ENCODE data around the gene RNF31.

Gene RNF31

DNA sequence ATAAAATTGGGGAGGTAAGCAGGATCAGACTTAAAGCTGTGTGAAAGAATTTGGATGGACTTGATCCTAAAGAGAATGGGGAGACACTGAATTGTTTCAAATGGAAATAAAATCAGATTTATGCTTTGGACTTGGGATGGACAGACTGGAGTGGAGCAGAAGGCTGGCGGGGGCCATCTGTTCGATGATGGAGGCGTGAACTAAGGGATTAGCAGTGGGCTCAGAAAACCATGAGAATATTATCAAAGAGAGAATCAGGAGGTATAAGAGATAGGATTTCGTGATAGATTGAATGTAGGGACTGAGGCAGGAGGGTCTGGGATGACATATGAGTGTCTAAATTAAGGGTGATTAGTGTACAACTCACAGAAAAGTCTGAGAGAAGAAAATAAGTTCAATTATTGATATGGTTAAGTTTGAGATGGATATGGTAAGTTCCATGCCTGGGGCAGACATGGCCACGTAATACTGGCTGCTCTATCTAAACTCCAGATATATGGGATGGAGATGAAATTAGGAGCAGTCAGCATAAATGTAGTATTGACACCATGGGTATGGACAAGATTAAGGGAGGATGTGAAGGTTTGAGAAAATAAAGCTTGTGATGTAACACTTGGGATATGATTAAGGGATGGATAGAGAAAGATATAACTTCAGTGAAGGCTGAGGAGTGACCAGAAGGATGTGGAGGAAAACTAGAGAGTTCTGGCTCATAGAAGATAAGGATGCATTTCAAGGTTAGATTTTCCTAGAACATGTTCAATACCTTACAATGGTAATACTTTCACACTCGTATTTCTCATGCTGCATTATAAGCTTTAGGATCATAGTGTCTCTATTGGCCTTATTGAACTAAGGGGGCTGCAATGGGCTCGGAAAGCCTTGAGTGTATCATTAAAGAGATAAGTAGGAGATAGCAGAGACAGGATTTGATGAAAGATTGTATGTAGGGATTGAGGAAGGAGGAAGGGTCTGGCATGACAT, 57.2 kb downstream of the RNF31 start:
- no peak for DNase-seq

GRCh38 chr14:24206260-24207103, 59.2 kb downstream of the RNF31 start:
- DNase-seq, result no peak

DNA sequence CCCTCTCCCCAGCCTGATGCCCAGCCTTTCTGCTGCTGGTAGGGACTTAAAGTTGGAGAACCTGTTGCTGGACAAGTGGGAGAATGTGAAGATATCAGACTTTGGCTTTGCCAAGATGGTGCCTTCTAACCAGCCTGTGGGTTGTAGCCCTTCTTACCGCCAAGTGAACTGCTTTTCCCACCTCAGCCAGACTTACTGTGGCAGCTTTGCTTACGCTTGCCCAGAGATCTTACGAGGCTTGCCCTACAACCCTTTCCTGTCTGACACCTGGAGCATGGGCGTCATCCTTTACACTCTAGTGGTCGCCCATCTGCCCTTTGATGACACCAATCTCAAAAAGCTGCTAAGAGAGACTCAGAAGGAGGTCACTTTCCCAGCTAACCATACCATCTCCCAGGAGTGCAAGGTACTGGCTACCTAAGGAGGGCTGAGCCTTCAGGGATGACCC, 59.8 kb downstream of the RNF31 start:
- DNase-seq, result no peak

DNA sequence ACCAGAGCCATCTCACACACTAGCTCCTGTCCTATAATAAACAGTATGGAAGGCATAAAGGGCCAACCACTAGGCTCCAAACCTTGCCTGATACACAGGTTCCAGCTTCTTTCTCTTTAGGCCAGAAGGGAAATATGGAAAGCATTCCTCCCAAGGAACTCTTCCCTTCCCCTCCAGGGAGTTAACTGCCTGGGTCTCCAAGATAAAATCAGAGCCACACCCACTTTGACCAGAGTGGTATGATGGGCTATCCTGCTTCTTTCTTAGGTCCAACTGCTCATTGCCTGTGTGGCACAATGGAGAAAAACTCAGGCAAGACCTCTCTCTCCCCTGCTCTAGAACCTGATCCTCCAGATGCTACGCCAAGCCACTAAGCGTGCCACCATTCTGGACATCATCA, 60.3 kb downstream of the RNF31 start:
- DNase-seq, result no peak

Data from activated effector memory CD4-positive, alpha-beta T cell treated with anti-CD3 and anti-CD28 coated beads, Interleukin-2, amount 50 U/mL, for 16 hours (primary cell).